ENCODE data around the gene MGAT4A.
"Not testable (repeated sequence)": the region's sequence is repeated elsewhere in the genome, so short reads cannot be mapped to it uniquely, and the experiment has no call there.

The MGAT4A gene

DNA sequence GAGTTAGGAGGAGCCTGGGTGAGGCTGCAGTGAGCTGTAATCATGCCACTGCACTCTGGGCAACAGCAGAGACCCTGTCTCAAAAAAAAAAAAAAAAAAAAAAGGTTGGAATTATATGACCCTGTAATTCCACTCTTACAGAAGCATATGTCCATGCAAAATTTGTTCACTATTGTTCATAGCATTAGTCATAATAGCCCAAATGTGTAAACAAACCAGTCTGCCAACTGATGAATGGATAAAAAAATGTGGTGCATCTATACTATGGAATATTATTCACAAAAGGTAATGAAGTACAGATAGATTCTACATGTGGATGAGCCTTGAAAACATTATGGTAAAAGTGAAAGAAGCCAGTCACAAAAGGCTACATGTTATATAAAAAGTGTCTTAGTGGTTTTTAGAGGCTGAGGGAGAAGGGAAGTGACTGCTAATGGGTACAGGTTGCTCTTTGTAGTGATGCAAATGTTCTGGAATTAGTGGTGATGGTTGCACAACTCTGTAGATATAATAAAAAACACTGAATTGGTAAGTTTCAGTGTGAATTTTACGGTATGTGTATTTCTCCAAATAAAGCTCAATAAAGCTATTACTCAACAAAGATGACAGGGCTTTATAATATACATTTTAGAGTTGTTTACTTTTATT lies 132.0 kb downstream of the MGAT4A start:
- no peak for DNase-seq

DNA sequence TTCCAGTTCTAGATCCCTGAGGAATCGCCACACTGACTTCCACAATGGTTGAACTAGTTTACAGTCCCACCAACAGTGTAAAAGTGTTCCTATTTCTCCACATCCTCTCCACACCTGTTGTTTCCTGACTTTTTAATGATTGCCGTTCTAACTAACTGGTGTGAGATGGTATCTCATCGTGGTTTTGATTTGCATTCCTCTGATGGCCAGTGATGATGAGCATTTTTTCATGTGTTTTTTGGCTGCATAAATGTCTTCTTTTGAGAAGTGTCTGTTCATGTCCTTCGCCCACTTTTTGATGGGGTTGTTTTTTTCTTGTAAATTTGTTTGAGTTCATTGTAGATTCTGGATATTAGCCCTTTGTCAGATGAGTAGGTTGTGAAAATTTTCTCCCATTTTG lies 136.3 kb downstream of the MGAT4A start:
- not testable (repeated sequence) for DNase-seq

DNA sequence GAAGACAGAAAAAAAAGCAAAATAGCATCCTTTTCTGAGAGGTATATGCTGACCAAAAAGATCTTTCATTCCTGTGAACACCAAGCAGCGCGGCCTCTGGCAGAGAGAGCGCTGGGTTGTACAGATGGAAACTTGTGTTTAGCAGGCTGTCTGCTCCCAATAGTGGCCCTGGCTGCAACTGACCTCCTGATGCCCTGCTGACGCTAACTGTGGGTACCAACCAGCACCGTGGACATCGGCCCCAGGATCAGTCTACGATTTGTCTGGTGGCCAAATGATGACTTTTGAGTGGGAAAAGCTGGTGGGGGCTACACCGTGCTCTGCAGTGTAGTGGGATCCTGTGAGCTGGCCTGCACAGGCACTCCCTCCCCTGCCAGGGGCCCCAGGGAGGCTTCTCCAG lies 138.4 kb downstream of the MGAT4A start:
- no peak for DNase-seq

DNA sequence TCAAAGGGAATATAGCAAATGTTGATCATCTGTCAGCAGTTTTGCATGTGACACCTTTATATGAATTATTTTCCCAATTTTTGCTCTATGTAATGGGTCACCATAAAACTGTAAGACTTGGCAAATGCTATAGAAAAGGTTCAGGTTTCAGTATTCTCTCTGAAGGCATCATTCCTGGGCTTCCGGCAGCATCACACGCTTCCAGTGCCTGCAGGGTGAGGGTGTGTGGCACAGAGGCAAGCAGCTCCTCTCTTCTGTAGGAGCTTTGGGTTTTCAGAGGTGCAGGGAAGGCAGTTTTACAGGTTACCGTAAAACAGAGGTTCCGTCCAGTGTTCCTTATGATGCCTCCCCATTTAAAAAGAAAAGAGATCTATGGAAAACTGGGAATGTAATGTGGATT lies 141.4 kb downstream of the MGAT4A start:
- no peak for DNase-seq

DNA sequence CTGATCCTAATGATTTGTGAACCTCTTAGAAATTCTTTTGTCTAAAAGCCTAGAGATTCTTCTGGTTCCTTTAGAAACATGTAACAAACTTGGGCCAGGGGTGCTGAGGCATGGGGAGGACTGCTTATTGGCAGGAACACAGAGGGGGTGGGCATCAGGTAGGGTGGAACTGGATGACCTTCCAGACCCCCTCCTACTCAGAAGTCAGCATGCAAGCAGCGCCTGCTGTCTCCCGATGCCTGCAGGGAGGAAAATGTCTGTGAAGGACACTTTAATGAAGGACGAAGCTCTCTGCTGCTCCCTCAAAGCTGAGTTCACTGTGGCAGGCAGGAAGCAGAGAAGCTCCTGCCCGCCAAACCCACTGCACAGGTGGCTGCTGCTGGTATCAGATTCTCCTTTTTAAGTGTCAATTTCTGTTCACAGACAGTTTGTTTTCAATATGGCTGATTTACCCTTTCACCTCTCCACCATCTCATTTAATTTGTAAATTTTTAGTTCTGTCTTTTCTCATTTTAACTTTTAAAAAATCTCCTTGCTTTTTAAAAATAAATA lies 142.0 kb downstream of the MGAT4A start:
- no peak for DNase-seq

DNA sequence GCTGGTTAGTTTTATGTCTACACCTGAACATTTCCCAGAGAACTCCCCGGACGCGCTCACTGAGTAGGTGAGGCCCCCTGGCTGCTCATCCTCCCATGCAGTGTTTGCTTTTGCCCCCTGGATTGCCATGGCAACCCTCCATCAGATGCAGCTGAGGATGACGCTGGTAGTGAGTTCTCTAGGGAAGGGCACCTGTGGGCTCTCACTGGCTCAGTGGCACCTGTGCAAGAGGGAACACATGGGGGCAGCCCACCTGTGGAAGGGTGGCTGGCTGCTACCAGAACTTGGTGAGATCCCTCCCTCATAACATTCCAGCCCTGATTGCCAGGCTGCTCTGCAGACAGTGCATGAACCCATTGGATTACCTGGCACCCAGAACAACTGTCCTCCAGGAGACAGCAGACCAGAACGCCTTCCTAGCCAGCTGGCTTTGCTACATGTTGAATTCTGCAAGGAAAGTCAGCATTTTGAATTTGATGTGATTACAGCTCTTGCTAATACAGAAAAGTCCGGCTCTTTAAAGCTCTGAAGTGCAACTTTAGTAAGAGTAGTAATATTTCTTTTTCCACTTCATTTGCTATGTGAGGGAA lies 144.3 kb downstream of the MGAT4A start:
- DNase-seq: no peak

DNA sequence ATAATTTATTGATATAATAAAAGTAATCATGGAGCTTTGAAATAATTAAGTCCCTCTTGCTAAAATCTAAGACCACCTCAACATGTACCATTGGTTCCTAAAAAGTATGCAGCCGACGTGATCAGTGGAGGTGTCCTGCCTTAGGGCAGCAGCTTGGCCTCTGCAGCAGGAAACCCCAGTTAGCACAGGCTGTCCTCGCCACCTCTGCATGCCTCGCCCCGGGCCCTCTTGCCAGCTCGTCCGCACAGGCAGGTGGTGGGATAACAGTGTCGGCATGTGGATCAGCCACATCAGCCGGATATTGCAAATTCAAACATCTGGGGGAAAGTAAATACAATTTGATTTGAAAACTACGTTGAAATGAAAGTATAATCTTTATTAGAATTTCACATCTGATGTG lies 145.5 kb downstream of the MGAT4A start:
- no peak for DNase-seq

DNA sequence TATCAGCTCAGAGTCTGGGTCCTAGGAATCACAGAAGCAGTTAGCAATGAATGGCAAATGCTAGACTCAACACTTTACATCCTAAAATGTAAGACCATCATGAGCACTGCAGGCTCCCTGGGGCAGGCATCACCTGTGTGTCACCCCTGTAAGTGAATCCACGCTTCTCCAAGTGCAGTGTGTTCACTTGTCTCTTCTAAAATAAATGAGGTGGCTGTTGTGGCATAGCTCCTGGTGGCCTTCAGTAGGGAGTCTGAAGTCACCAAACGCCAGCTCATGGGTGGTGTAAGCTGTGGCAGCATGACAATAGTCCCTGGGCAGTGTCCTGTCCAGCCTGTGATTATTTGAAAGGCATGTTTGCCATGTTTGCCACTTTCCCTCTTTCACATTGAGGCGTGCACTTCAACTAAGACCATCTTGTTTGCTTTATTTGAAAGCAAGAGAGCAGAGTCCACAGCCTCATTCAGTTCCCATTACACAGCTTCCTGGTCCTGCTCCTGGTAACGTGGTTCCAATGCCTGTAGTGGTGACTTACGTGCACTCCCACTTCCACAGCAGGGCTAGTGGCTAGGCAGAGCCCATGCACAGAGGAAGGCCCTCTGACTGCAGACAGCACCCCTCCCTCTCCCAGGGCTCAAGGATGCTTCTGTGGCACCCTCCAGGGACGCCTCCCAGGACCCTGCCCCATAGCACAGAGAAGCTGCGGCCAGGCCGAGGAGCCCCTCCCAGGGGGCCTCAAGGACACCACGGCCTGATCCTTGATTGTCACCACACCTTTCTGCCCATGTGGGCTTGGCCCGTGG lies 146.9 kb downstream of the MGAT4A start:
- no peak for DNase-seq

DNA sequence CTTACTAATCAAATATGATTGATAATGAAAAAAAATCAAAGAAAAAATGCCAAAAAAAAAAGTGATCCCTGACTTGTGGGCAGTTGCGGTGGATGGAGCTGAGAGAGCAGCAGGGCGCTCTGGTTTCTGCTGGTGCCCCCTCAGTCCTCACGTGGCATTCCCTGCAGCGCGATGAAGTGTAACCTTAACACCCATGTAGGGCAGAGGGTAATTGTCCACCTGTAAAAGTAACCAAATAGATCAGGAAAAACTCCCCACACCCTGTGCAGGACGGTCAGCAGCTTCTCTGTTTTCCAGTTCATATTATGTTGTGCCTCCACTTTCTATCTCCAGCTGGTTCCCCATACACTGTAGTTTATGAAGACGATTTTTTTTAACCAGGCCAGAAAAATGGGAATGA lies 147.7 kb downstream of the MGAT4A start:
- no peak for DNase-seq

DNA sequence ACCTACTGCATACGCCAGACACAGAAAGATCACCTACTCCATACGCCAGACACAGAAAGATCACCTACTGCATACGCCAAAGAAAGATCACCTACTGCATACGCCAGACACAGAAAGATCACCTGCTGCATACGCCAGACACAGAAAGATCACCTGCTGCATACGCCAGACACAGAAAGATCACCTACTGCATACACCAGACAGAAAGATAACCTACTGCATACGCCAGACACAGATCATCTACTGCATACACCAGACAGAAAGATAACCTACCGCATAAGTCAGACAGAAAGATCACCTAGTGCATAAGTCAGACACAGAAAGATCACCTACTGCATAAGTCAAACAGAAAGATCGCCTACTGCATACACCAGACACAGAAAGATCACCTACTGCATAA lies 148.4 kb downstream of the MGAT4A start:
- DNase-seq: no peak

DNA sequence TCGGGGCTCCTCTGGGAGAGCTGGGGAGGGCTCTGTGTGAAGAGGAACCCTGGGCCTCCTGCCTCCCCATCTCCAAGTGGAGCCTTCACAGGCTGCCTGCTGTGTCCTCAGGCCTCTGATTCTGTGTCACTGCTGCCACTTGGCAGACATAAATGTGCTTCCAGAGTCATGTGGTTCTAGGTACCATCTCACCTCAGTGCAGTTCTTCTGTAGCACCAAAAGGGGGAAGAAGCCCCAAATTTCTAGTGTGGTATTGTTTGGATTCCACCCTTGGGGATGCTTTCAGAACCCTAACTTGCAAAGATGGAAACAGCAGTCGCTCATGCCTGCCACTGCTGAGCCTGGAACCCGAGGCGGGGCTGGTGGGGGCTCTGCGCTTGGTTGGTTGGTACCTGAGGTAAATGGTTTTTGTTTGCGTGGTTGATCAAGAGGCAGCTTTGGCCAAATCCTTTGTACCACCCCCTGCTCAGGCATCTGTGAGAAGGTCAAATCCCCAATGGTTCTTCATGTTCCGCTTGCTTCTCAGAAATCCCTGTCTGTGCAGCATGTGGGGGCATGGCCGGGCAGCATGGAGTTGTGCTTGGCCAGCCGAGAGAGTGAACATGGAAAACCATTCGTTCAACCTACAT lies 150.2 kb downstream of the MGAT4A start:
- DNase-seq: no peak

DNA sequence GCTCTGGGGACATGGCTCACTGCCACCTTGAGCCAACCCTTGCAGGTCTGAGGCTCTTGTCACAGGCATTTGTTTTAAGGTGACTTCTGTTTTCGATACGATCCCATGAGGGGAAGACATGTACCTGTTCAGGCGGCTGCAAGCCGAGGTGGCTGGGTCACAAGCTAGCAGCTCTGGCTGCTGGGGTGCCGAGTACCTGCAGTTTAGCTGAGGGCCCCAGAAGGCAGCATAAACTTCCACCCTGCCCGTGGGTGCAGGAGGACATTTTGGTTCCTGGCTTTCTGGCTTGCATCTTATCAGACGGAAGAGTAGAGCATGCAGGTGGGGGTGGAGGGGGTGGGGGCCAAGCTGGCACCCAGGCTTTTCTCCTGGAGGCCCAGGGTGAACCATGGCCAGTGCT lies 151.0 kb downstream of the MGAT4A start:
- DNase-seq: no peak

DNA sequence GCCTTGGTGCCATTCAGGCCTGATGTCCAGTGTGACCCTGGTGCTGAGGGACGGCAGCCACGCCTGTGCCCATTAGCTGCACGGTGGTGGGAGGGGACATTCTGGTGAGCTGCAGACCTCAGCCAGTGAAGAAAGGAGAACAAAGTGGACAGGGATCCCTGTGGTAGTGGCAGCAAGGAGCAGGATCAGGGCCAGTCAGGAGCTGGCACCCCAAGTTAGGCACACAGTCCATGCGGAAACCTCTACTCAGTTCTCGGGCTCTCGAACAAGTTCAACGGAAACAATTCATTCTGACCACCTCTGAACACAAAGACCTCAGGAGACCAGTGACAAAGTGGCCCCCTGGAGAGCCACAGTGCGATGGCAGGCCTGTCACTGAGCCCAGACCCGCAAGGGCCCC lies 152.7 kb downstream of the MGAT4A start:
- DNase-seq: no peak

DNA sequence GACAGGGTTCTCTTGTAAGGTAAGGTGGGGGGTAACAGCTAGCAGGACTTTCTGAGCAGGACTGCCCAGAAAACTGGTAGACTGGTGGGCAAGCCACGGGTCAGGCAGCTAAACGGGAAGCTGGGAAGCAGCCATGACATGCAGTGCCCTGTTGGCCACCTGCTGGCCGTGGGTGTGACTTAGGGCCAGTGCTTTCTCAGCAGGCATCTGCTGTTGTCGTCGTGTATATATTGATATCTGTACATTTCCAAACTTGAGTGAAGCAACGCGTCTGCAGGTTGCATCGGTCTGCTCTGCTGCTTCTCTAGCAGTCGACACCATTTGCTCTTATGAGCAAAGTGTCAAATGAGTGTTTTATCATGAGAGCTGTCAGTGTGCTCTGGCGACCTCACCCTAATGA lies 153.6 kb downstream of the MGAT4A start:
- DNase-seq: no peak

DNA sequence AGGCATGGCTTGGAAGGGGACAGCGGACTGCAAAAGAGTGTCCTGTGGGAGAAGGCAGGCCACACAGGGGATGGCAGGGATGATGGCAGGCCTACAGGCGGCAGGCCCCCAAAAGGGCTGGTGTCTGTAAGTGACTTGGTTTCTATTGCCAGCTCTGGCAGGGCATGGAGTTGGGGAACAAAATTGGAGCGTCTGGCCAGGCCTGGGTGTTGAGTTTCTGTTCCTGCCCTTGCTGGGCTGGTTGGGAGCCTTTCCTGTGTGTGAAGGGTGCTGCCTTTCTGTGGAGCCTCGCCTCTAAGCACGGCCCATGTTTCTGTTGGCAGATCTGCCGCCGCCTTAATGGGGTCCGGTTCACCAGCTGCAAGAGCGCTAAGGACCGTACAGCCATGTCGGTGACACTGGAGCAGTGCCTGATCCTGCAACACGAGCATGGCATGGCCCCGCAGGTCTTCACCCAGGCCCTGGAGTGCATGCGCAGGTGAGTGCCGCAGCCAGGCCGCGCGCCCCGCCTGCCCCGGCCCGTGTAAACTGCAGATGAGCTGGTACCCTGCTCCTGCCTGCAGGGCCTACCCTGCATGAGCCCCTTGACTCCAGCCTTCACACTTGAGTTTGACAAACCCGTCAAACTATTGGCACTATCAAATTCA lies 154.1 kb downstream of the MGAT4A start:
- no peak for DNase-seq

DNA sequence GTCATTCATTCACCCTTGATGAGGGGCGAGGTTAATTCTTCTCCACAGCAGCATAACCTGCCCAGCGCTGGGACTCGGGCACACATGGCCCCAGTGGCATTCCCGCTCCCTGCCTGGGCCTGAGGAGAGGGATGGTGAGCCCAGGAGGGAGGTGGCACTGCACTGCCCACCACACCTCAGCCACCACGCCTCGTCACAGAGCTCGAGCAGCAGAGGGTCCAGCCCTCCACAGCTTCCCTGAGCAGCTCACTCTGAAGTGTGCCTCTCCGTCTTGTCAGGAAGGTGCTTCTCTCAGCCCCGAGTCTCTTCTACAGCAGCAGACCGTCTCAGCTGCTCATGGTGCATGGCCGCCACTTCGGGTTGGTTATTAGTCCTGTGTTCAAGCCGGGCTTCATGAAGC lies 157.5 kb downstream of the MGAT4A start:
- no peak for DNase-seq

DNA sequence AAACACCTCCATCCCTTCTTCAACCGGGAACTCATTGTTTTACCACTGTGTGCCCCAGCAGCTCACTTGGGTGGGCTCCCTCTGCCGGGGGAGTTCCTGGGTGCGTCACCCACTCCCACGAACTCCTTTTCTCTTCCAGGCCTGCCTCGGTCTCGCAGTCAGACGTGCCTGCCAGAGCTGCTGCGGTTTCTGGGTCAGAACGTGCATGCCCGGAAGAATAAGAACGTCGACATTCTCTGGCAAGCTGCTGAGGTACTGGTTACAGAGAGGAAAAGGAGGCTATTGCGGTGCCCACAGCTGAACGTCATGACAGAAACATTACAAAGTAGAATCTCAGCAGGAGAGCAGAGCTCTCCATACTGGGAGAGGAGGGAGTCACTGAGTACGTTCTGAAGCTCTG lies 158.3 kb downstream of the MGAT4A start:
- no peak for DNase-seq

DNA sequence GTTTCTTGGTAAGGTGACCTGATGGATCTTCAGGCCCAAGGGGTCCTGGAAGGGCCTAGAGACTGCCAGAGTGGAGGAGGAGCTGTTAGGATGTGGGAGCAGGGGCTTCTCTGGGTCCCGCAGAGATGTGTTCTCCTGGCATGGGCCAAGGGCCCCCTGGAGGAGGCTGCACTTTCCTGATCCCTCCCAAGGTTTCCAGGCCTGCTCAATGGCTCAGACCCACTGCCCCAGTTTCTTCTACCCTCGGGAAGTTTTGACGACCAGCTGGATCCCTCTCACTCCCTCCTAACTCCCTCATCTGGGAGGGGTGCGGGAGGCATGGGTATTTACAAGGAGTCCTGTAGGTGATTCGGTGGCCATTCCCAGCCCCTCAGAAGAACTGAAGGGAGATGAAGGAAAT lies 158.7 kb downstream of the MGAT4A start:
- DNase-seq: no peak

DNA sequence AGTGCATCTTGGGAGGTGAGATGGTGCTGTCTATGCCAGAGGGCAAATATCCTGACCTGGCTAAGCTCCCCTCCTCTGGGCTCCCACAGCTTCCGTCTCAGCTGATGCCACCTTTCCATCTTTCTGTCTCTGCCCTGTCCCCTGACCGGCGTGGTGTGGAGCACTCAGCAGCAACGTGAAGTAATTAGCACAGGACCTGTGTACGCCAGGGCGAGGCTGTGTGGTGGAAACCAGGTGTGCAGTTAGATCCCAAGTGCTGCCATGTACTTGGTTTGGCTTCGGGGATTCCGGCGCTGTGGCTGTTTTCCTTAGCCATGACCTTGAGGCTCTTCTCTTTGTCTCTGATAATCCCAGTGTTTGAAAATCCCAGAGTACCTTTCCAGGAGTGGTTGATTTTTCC lies 159.1 kb downstream of the MGAT4A start:
- DNase-seq: no peak

DNA sequence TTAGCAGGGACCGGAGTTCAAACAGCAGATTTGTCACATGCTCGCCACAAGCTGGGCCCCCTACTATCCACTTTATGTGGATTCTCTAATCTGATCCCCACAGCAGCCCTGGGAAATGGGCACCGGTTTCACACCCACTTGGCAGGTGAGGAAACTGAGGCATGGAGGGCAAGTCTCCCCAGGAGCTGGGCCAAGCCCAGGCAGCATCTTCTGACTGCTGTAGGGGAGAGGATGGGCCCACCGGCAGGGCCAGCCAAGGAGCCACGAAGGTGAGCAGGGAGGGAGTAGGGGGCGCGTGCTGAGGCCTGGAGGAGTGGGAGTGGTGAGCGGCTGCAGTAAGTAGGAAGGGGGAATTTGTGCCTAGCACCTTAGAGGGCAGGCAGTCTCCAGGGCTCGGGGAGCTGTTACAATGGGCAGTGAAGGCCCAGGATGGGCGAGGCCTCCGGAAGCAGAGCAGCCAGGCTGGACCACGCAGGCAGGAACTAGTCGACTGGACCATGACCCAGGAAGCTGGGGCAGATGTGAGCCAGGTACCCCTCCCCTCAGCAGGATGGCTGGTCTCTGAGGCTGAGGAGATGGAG lies 159.7 kb downstream of the MGAT4A start:
- DNase-seq: no peak

DNA sequence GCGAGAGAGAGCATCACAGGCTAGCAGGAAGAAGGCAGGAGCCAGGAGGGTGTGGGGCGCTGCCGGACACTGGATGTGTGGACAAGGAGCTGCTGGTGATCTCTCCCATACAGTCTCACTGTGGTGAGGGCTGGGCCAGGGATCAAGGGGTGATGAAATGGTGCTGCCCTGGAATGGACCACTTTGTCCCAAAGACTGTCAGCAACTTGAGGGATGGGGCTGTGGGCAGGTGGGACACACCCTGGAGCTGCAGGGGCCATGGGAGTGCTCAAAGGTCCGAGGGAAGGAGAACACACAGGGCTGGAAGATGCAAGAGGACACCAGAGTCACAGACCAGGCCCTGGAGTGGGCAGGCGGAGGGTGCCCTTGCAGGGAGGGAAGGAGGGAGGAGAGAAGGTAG lies 160.6 kb downstream of the MGAT4A start:
- no peak for DNase-seq

DNA sequence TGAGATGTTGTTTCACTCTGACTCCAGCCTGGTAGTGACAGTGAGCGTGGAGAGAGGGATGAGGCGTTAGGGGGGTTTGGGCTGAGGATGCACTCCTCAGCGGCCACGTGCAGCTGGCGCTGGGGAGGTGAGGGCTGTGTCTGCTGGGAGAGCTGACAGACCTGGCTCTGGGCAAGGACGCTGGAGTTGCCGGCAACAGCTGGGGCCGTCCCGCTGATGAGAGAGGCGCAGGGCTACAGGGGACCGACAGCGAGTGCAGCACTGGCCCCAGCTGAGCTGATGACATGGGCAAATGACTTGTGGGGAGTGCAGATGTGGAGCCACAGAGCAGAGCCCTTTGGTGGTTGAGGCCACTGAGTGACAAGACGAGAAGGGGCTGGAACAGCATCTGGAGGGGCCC lies 161.0 kb downstream of the MGAT4A start:
- DNase-seq: no peak

Measured in NCI-H1417 treated with DMSO at 0.1 percent for 48 hours (cell line).